Stimulated activated CD8-positive, alpha-beta memory T cell treated with anti-CD3 and anti-CD28 coated beads, Interleukin-4, amount 100 ng/mL, for 4 hours (primary cell): ENCODE results near the gene SYNE4.
"Not testable (repeated sequence)": the region's sequence is repeated elsewhere in the genome, so short reads cannot be mapped to it uniquely, and the experiment has no call there.

Source experiments
- DNase-seq, 2 donors: peaks; one replicate each; pipeline ENCODE4 v3.0.0-alpha.2; 2020; ENCODE audit warnings: low read depth in 2 of 2, low spot score in 1 of 2

SYNE4 gene

DNA sequence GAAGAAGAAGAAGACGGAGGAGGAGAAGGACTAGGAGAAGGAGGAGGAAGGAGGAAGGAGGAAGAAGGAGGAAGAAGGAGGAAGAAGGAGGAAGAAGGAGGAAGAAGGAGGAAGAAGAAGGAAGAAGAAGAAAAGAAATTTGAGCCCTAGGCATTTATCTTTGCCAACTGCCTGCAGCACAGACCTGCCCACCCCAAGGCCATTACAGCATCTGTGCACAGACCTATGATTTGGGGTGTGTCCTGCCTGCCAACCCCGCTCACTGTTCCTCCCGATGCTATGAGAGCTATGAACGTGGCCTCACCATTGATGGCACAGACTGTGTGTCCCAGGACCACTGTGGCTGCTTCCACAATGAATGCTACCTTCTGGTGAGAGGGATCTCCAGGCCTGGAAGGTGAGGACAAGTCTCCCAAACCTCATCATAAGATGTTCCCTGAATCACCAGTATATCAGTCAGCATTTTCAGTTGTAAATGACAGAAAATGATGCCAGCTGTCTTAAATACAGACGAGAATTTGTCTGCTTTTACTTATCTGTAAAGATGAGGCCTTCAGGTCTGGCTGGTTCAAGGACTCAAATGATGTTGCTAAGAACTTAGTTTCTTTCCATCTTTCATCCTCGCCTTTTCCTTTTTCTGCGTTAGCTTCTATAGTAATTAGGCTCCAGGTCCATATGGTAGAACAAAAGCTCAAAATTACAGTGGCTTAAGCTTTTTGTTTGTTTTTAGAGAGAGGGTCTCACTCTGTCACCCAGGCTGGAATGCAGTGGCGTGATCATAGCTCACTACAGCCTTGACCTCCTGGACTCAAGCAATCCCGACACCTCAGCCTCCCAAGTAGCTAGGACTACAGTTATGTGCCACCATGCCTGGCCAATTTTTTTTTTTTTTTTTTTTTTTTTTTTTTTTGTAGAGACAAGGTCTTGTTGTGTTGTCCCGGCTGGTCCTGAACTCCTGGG, 17.6 kb downstream of the SYNE4 start:
- DNase-seq = no peak

DNA sequence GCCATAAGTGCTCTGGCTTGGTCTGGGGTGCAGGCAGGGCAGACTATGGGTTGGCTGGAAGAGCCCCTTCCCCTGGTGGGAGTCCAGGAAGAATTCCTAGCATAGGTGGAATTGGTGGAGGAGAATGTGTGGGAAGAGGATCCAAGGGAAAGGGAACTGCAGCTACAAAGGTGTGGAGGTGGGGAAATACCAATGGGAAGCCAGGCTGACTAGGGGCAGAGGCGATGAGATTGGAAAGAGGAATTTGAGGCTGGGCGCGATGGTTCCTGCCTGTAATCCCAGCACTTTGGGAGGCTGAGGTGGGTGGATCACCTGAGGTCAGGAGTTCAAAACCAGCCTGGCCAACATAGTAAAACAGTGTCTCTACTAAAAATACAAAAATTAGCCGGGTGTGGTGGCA, 18.5 kb downstream of the SYNE4 start:
- DNase-seq = no peak

DNA sequence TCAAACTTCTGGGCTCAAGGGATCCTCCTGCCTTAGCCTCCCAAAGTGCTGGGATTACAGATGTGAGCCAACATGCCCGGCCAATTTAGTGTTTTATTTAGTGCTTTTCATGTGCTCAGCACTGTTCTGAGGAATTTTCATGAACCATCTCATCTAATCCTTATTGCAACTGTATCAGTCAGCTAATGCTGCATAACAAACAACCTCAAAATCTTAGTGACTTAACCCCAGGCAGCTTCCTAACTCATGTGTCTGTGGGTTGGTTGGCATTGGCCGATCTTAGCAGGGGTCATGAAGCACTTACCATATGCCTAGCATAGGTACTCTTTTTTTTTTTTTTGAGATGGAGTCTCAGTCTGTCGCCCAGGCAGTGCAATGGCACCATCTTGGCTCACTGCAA, 19.8 kb downstream of the SYNE4 start:
- DNase-seq = no peak

DNA sequence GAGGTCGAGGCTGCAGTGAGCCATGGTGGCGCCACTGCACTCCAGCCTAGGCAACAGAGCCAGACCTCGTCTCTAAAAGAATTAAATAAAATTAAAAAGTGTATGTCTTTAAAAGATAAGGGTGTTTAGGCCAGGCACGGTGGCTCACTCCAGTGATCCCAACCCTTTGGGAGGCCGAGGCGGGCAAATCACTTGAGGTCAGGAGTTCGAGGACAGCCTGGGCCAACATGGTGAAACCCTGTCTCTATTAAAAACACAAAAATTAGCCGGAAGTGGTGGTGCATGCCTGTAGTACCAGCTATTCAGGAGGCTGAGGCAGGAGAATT, 21.1 kb downstream of the SYNE4 start:
- DNase-seq = no peak

- no peak for DNase-seq
Measured at GRCh38 chr19:35986664-35987570, 21.7 kb downstream of the SYNE4 start.

DNA sequence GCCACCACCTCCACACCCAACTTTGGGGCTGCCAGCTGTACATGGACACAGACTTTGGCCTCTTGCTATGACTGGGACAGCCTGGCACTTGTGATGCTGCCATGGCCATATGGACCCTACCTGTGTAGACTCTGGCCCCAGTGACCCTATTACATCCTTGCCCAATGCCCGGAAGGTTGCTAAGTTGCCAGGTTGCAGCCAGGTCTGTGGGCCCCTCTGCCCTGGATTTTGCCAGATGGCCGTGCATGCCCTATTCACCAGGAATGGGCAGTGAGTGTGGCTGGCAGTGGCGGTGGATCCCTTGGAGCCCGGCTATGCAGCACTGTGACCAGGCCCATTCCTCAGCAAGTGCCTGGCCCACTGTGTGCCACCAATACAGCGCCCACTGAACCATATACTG, 22.5 kb downstream of the SYNE4 start:
- no peak for DNase-seq

DNA sequence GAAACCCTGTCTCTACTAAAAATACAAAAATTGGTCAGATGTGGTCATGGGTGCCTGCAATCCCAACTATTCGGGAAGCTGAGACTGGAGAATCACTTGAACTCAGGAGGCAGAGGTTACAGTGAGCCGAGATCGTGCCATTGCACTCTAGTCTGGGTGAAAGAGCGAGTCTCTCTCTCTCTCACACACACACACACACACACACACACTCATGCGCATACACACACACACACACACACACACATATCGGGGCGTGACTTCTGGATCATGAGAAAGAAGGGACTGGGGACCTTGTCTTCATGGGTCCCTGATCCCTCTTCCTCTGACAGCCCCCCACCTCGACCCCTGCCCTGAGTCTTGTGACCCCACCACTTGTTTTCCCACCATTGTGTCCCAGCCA, 25.4 kb downstream of the SYNE4 start:
- no peak for DNase-seq

- DNase-seq = not testable (repeated sequence)
Measured at GRCh38 chr19:35980997-35981396, 27.6 kb downstream of the SYNE4 start.

GRCh38 chr19:35978832-35979365, 29.7 kb downstream of the SYNE4 start:
- no peak for DNase-seq

DNA sequence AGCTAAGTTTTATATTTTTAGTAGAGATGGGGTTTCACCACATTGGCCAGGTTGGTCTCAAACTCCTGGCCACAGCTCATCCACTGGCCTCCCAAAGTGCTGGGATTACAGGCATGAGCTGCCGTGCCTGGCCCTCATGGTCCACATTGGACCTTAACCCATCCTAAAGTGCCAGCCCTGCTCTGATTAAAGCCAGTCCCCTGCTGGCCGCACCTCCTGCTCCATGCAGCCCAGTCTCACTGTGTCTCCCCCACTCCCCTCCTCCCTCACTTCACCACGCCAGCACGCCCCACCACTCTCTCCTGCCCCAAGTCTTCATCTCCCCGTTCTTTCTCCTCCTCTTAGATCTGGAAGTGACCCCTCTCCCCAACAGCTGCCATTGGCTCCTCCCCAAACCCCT, 30.3 kb downstream of the SYNE4 start:
- DNase-seq = no peak

- DNase-seq = no peak
Measured at GRCh38 chr19:35977446-35978222, 31.0 kb downstream of the SYNE4 start.

DNA sequence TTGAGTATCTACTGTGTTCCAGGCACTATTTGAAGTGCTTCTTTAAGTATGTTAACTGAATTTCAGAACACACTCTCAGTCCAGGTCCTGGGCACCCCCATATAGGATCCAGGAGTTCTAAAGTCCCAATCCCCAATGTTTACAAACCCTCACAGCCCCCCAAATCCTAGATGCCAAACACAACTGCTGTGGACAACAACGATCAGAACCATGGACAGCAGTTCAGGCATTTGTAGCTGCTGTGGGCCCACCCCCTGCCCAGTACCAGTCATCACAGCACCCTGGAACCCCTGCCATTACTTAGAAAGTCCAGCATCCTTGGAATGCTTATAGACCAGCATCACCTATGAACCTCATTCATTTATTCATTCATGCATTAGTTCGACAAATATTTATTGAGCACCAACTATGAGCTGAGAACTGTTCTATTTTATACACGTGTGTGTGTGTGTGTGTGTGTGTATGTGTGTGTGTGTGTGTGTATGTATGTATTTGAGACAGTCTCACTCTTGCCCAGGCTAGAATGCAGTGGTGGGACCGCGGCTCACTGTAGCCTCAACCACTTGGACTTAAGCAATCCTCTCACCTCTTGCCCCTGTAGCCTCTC, 32.9 kb downstream of the SYNE4 start:
- no peak for DNase-seq

DNA sequence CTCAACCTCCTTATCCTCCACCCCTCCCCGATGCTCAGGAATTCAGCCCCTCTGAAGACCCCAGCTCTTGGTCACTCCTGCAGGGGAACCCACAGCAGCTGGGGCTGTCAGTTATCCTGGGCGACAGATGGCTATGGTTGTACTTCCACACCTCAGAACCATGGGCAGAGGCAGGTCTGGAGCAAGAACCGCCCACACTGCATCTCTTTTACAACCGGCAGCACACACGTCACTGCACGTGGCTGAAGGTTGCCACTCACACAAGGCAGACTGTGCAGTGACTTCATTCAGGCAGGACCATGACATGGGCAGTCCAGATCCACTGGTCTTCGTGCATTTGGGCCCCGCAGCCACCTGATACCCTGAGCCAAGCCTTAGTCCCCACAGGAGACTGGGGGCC, 35.1 kb downstream of the SYNE4 start:
- DNase-seq = no peak

DNA sequence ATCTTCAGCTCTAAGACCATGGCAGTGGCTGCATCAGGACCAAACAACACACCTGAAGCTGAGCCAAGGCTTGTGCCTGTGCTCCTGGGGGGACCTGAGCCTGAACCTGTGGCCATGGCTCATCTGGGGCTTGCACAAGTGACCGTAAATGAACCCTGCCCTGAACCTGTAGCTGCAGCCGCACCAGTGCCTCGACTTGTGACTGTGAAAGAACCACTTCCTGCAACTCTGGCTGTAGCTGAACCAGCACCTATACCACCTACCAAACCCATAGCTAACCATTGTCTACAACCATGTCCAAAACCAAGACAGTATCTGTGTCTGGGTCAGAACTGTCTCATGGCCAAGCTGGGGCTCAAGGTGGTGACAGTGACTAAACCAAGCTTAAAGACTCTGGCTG, 41.8 kb downstream of the SYNE4 start:
- no peak for DNase-seq

DNA sequence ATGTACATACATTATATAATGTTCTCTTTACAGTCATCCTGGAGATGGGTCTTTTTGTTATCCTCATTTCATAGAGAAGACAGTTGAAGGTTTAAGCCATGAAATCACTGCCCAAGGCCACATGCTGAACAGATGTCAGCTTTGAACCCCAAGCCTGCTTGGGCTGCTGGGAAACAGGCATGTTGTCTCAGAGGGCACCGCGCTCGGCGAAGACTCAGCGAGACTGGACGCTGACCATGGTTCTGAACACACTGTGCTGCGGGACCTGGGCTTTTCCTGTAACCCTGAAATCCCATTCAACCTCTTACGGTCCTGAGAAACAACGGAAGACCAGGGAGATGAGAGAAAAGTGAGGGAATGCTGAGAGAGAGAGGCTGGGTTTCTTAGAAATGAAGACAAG, 45.1 kb downstream of the SYNE4 start:
- no peak for DNase-seq

DNA sequence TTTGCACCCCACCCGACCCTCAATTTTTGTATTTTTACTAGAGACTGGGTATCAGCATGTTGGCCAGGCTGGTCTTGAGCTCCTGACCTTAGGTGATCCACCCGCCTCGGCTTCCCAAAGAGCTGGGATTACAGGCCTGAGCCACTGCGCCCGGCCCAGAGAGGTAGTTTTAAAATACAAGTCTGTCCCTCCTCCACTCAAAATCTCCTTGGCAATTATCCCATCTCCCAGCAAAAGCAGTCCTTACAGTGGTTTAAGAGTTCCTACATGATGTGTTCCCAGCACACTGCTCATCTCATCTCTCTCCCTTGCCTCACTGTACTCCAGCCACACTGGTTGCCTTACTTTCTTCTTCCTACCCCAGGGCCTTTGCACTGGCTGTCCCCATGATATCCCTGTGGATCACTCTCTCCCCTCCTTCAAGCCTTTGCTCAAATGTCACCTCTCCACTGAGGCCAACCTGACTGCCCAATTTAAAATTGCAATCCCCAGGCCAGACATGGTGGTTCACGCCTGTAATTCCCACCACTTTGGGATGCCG, 48.1 kb downstream of the SYNE4 start:
- no peak for DNase-seq

DNA sequence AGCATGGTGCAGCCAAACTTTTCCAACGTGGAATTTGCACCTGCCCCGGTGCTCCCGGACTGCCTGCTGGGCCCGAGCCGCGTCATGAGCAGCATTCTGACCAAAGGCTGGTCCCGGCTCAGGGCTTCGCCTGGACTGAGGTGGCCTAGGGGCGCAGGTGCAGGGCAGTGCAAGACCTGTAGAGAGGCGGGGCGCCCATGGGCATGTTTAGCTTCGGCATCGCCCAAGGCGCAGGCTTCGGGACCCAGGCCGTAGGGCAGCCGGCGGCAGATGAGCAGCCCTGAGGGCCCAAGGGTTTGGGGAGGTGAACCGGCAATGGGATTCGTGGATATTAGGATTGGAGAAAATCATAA, 48.7 kb downstream of the SYNE4 start:
- DNase-seq = no peak

DNA sequence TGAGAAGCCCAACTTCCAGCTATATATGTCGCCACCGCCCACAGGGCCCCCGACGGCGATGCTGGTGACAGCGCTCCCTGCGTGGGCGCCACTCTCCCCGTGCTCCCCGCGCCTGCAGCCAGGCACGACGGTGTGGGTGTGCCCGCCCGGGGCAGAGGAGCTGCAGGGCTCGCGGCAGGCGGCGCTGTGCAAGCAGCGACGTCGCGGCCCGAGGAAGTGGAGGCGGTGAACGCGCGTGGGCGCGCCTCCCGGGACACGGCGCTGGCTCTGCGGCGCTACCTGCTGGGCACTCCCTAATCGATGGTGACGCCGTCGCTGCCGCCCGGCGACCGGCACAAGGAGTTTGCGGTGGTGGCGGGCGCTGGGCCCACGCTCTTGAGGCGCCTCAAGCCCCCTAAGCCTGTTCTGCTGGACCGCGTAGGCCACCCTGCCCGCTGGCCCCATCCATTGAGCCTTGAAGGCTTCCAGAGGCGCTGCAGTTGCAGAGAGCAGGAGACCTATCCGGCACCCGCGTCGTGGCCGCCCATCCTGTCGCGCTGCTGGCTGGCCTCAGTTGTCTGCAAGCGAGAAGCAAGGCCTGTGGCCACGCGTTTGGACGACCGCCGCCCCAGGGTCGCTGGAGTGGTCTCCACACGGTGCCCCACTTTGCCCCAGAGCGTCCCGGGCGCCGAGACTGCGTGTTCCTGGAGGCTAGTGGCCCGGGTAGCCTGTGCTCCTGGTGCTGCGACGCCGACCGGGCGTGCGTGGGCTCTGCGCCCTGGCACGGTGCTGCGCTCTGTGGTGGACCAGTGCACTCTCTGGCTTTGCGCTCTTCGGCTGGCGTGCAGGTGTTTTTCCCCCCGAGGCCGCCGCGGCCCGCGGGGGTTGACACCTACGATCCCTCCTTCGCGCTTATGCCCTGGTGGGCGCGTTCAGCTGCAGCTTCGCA, 49.3 kb downstream of the SYNE4 start:
- peak; percentile 81 to 85 for DNase-seq

DNA sequence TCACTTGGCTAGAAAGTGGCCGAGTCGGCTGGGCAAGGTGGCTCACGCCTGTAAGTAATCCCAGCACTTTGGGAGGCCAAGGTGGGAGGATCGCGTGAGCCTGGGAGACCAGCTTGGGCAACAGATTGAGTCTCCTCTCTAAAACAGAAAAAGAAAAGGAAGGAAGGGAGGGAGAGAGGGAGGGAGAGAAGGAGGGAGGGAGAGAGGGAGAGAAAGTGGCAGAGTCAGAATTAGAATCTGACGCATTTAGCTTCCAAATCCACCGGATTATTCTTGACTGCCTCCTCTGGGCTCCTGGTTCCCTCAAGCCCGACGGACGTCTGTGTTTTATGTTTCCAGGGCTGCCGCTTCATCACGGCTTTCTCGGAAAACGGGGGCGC, 50.0 kb downstream of the SYNE4 start:
- DNase-seq = no peak

DNA sequence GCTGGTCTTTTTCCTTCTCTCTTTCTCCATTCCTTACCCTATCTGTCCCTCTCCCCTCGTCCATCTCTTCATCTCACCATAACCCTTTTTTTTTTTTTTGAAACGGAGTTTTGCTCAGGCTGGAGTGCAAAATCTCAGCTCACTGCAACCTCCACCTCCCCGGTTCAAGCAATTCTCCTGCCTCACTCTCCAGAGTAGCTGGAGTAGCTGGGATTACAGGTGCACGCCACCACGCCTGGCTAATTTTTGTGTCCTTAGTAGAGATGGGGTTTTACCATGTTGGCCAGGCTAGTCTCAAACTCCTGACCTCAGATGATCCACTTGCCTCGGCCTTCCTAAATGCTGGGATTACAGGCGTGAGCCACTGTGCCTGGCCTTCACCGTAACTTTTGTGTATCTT, 51.2 kb downstream of the SYNE4 start:
- DNase-seq = not testable (repeated sequence)
